ENCODE measurements around the gene PPP1R3C. TPM values are rescaled to one million over a fixed set of nuclear protein-coding genes. Genes with fewer than 3 reads are reported as not detected.

PPP1R3C gene
- total and polyA plus RNA-seq, 2 of the 4 experiments (the other 2 are of a cell fraction): 17.4 to 62.9 TPM

DNA sequence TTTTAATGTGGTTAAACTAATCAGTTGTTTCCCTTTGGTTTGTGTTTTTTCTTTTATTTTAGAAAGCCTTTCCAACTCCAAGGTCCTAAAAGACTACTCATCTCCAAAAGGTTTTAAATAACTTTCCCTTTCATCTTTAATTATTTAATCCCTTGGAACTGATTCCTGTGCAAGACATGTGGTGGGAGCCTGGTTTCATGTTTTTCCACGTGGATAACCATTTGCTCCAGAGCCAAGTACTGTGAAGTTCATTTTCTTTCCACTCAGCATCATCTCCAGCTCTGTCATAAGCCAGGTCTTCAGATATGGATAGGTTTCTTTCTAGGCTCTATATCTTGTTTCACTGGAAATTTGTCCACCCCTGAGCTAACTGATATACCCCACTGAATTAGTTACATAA, 16.7 kb downstream of the PPP1R3C start:
- dilution Hi-C loops (cut with HindIII; ENCODE audit: low sequenced_read_pairs, unreplicated experiment): no loop called here
- CTCF ChIA-PET: no interaction called here
- Histone ChIP-seq H3K4ac (ENCODE audit: low read depth, low read length) (peak overlapping the region; percentile 71; the same call in 1 of the 2 replicates), H2AK9ac (replicated peaks; ENCODE audit: low read depth, low read length, poor library complexity) (no peak overlapping the region), H3K4me3 (ENCODE audit: insufficient read depth, low read depth, low read length) (no peak overlapping the region), H4K5ac (ENCODE audit: low read depth, low read length) (peak overlapping the region; percentile 20; the same call in 1 of the 2 replicates), H4K8ac (ENCODE audit: low read depth in 2 of 2, low read length in 2 of 2) (peak overlapping the region in 1 of 2 experiments; percentile 50; a peak in 3 of 4 replicates), H4K91ac (ENCODE audit: insufficient read depth, low read depth, low read length) (peak overlapping the region; percentile 48; the same call in 1 of the 2 replicates), H3K9me1 (ENCODE audit: insufficient read depth, low read length) (peaks cover 15% of the 10 kb centered on the region), H2AK5ac (ENCODE audit: low read depth, low read length) (peak overlapping the region; percentile 88), H2BK120ac (ENCODE audit: low read depth, low read length) (peak overlapping the region; percentile 34), H3K9ac (ENCODE audit: low read depth, low read length) (no peak overlapping the region), H4K20me1 (ENCODE audit: insufficient read depth, low read length) (peaks cover 4% of the 10 kb centered on the region; the same call in 1 of the 2 replicates), H3K27ac (ENCODE audit: insufficient read depth, low read length) (no peak overlapping the region), H3K27me3 (ENCODE audit: control insufficient read depth, insufficient read depth, low read length) (no peaks in the 10 kb centered on the region), H2AFZ (replicated peaks; ENCODE audit: low read length, poor library complexity) (no peak overlapping the region), H3K79me1 (ENCODE audit: low read depth in 1 of 2, low read length in 2 of 2) (peaks cover 0 to 4% of the 10 kb centered on the region in 2 experiments; a peak in 2 of 4 replicates), H3K36me3 (ENCODE audit: control insufficient read depth, insufficient read depth, low read length) (no peaks in the 10 kb centered on the region), H3K4me2 (ENCODE audit: low read depth, low read length) (no peak overlapping the region), H3K23ac (ENCODE audit: low read depth, low read length) (no peak overlapping the region; the same call in 1 of the 2 replicates), H3K14ac (replicated peaks; ENCODE audit: low read depth, low read length) (peak overlapping the region; percentile 34; the same call in 1 of the 2 replicates), H3K4me1 (ENCODE audit: control insufficient read depth, insufficient read depth, low read length) (peaks cover 13% of the 10 kb centered on the region), H2BK15ac (ENCODE audit: low read depth, low read length) (peak overlapping the region; percentile 76; the same call in 1 of the 3 replicates), H3K18ac (ENCODE audit: low read depth, low read length) (peak overlapping the region; percentile 85), H3K9me3 (ENCODE audit: control insufficient read depth, insufficient read depth, low read length) (no peaks in the 10 kb centered on the region), H2BK5ac (ENCODE audit: low read depth, low read length, poor library complexity, severe bottlenecking) (peak overlapping the region; percentile 75), H3K56ac (ENCODE audit: extremely low read depth, insufficient read depth, low read length) (no peak overlapping the region), H2BK20ac (ENCODE audit: low read depth, low read length) (peak overlapping the region; percentile 86)
- intact Hi-C loops (cut with micrococcal nuclease): no loop called here
- TF ChIP-seq POLR2A (IDR thresholded peaks at IDR 0.05; ENCODE audit: low read depth, low read length): no peak
- BruUV-seq (replicated peaks): no TSS peak
- DNase-seq: no peak
- POLR2A ChIA-PET (ENCODE audit: unreplicated experiment): no interaction called here
- in situ Hi-C loops (cut with MboI; ENCODE audit: low sequenced_read_pairs): no loop called here
- WGBS, 2 experiments (ENCODE audit: extremely low coverage in 2 of 2, insufficient read length in 1 of 2): no CpG with 5 or more reads among the region's 1 CpG
- ATAC-seq (ENCODE audit: low read depth): no peak
